ENCODE results near the gene LHFPL3. TPM values are rescaled to one million over a fixed set of nuclear protein-coding genes. Genes with fewer than 3 reads are reported as not detected.
"Not testable (repeated sequence)": the region's sequence is repeated elsewhere in the genome, so short reads cannot be mapped to it uniquely, and the experiment has no call there.

The LHFPL3 gene
- not detected for polyA plus RNA-seq (2012; ENCODE audit: insufficient read depth, insufficient read length)

DNA sequence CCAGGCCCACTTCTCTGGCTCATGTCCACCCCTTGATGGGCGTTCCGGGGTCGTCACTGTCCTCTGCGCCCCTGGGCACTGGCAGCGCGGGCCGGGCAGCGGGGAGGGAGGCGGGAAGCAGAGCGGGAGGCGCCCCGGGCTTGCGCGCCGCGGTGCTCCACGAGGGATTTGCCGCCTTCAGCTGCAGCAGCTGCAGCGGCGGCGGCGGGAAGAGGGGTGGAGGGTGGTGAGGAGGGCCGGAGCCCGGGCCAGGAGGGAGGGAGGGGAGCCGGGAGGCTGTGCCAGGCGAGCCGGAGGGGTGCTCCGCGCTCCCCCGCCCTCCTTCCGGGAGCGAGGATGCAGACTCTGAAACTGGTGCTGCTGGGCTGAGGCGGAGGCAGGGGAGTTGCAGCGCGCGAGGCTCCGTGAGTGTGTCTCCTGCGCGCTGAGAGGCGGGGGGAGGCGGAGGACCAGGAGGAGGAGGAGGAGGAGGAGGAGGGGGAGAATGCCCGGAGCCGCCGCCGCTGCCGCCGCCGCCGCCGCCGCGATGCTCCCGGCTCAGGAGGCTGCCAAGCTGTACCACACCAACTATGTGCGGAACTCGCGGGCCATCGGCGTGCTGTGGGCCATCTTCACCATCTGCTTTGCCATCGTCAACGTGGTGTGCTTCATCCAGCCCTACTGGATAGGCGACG lies at the start of gene LHFPL3:
LHFPL3 (plus strand) TSS at position 308 of the 674 bp plus-strand sequence.
- no peak for DNase-seq (ENCODE audit: low read depth, low spot score)
- no peak within 1 kb of the TSS for H3K4me3 ChIP-seq (ENCODE audit: low read length)

DNA sequence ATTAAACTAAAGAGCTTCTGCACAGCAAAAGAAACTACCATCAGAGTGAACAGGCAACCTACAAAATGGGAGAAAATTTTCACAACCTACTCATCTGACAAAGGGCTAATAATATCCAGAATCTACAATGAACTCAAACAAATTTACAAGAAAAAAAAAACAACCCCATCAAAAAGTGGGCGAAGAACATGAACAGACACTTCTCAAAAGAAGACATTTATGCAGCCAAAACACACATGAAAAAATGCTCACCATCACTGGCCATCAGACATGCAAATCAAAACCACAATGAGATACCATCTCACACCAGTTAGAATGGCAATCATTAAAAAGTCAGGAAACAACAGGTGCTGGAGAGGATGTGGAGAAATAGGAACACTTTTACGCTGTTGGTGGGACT lies 46.7 kb upstream of the LHFPL3 start:
- DNase-seq (ENCODE audit: low read depth, low spot score); H3K4me3 ChIP-seq (ENCODE audit: low read length): not testable (repeated sequence)

DNA sequence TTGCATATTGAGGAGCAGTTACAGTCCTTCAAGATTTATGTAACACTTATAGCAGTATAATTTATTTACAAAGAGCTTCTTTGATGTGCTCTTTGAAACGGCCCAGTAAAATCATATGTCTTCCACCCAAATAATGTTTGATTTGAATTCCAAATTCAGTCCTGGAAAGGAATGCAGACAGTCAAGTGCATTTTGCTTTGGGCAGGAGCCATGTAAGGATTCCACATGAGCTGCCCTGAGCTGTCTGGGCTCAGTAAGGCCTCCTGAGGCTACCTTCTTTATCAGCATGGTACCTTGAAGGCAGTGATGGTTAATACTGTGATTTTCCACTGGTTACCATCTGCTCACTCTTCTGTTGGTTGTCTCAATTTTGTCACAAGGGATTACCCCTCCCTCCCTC lies 41.6 kb upstream of the LHFPL3 start:
- no peak for DNase-seq (ENCODE audit: low read depth, low spot score)
- no peak overlapping the region for H3K4me3 ChIP-seq (ENCODE audit: low read length)

DNA sequence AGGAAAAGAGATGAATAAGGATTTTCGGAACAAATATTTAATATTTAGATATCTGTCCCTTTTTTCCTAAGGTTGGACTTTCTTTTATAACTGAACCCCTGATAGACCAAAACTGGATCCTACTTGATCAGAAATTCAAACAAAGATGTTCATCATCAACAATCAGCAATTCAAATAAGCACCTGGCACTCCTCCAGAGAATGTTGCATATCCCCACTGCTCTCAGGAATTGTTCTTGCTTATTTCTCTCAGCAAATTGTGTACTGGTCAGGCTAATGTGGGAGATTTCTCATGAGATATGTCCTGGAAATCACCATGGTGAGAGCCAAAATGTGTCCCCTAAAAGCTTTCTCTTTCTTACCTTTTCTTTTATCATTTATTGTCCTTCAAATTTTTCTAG lies 40.3 kb upstream of the LHFPL3 start:
- H3K4me3 ChIP-seq (ENCODE audit: low read length): no peak overlapping the region
- no peak for DNase-seq (ENCODE audit: low read depth, low spot score)

DNA sequence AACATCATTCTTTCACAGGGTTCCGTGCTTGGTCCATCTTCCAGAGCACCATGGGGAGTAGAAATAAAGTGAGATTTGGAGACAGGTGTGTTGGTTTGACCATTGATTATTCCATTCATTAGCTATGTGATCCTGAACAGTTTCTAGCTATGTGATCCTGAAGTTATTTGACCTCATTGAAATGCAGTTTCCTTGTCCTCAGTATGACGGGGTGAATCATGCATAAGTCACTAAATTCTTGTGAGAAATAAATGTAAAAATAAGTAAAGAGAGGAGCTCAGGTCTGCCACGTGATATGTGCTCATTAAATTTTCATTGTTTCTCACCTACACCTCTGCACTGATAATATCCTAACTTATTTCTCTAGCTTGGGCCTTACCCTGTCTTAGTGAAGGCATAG lies 34.1 kb upstream of the LHFPL3 start:
- no peak for DNase-seq (ENCODE audit: low read depth, low spot score)
- no peak overlapping the region for H3K4me3 ChIP-seq (ENCODE audit: low read length)

DNA sequence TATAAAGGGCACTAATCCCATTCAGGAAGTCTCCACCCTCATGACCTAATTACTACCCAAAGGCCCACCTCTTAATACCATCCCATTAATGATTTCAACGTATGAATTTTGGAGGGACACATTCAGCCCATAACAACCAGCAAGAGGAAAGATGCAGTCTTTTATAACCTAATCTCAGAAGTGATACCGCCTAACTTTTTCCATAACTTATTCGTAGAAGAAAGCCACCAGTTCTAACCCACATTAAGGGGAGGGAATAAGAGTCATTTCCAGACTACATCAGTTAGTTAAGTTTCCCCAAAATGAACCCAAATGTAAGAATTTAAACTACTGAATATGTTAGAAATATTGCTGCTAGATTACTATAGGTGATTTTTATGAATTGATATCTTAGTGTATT lies 32.1 kb upstream of the LHFPL3 start:
- no peak for DNase-seq (ENCODE audit: low read depth, low spot score)
- no peak overlapping the region for H3K4me3 ChIP-seq (ENCODE audit: low read length)

DNA sequence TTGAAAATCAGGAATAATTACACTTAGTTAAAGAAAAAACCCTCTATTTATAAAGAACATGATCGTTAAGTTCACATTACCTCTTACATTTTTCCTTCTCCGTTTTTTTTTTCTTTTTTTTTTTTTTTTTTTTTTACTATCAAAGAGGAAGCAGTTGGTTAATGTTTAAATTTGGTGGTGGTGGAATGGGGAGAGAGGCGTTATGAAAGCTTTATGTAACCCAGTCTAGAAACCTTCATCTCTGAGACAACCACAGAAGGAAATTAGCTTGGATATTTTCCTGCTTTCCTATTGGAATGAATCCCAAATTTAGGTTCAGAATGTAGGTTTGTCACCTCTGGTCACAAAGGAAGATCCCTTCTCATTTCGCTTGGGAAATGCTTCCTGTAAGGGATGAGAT lies 31.5 kb upstream of the LHFPL3 start:
- no peak overlapping the region for H3K4me3 ChIP-seq (ENCODE audit: low read length)

DNA sequence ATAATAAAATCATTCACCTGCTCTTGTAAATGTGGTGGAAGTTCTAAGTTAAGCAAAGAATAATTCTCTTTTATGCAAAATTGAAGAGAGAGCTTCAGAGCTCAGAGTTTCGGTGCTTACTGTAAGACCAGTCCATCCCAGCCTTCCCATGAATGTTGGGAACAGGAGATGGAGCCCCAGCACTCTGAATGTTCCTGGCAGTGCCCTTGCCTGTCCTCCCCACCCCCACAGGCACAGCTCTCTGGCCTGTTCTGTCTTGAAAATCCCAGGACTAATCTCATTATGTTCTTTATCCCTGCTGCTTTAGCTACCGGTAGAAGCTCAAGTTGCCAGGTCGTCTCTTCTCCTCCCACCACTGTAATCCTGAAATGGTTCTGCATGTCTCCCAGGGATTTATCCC lies 29.1 kb upstream of the LHFPL3 start:
- no peak for DNase-seq (ENCODE audit: low read depth, low spot score)
- no peak overlapping the region for H3K4me3 ChIP-seq (ENCODE audit: low read length)

More for the DNA sequence above, 31.5 kb upstream of the LHFPL3 start:
- DNase-seq (ENCODE audit: low read depth, low spot score): no peak

DNA sequence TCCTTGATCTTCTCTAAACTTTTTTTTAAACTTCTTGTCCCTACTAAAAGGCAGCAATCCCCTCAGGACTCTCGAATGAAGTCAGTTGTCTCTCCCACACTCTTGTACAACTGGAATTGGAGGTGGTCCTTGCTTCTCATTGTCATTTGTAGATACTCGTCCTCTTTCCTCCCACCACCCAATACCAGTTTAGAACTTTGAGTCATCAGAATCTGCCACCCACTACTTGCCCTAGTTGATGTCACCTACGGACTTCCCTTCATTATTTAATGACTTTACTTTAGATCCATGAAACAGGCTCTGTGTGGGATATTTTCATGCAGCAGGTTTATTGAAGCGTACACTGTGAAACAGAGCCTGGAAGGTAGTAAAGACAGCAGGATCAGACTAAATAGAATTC lies 28.6 kb upstream of the LHFPL3 start:
- no peak overlapping the region for H3K4me3 ChIP-seq (ENCODE audit: low read length)

DNA sequence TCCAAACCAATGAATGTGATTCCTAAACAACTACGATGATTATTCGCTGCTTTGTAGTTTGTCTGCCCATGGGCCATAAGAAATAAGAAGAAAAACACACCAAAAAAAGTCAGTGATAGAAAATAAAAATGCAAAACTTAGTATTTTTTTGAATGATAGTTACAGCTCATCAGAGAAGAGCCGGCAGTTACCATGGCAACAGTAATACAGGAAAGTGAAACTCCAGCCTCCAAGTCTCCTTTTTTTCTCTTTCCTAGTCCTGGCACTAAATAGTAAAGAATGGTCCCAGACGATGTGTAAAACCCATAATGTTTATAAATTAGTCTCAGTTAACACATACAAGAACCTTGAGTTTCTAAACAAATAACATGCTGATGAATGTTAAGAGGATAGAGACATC lies 21.6 kb upstream of the LHFPL3 start:
- H3K4me3 ChIP-seq (ENCODE audit: low read length): no peak overlapping the region
- no peak for DNase-seq (ENCODE audit: low read depth, low spot score)

More for the DNA sequence above, 28.6 kb upstream of the LHFPL3 start:
- no peak for DNase-seq (ENCODE audit: low read depth, low spot score)

DNA sequence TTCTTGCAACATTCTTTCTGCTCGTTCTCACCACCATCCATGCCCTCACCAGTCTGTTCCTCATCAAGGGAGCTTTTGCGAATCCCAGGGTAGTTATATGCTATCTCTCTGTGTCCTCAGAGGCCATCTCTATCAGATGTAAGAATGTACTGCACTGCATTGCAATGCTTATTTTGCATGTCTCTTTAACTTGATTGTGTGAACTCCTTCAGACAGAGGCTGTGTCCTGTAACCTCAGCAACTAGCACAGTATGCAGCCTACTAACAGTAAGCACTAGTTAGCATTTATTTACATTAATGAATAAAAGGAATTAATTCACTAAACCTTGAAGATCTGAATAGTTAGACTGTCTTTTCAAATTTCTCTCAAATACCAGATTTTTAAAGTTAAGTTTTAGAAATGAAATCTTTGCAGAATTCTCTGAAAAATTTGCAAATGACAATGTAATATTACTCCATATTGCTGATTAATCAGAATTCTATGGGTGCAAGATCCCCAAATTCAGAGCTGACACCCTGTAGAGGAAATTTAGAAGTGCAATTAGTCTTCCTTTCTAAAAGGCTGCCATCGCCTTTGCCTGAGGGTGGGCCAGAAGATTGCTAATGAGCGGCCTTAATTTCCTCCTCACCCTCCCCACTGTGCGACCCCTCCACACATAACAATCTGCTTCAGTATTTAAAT lies 10.3 kb upstream of the LHFPL3 start:
- no peak for DNase-seq (ENCODE audit: low read depth, low spot score)
- no peak overlapping the region for H3K4me3 ChIP-seq (ENCODE audit: low read length)

DNA sequence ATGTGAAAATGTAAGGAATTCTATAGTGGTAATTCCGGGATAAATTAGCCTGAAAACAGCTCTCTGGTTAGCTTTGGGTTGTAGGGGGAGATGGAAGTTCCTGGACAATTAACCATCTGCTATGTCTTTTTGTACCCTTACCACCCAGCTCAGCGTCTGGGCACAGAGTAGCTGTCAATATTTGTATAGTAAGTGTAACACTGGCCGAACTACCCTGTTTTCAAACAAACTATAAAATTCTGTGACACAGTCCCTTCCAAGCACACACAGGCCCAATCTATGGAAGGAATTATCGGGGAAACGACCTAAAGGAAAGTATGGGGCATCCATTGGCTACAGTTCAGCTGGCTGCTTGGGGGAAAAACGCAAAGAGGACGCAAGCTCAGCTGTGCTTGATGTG lies 869 bp upstream of the LHFPL3 start:
- DNase-seq (ENCODE audit: low read depth, low spot score): no peak
- H3K4me3 ChIP-seq (ENCODE audit: low read length): no peak overlapping the region

DNA sequence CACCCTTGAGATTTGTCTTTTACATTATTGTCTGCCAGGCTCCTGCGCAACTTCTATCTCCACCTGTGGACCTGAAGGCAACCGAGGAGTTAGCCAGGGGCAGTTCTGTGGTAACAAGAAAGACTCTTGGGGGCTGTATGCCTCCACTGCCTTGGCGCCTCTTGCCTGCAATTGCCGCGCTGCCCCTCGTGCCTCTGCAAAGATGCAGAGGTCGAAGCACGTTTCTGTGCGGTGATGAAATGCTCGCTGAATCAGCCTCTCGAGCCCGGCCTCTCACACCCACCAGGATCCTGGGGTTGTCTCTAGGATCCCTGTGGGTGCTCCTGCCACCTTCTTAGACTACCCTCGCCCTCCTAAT lies 486 bp upstream of the LHFPL3 start:
- no peak for DNase-seq (ENCODE audit: low read depth, low spot score)

DNA sequence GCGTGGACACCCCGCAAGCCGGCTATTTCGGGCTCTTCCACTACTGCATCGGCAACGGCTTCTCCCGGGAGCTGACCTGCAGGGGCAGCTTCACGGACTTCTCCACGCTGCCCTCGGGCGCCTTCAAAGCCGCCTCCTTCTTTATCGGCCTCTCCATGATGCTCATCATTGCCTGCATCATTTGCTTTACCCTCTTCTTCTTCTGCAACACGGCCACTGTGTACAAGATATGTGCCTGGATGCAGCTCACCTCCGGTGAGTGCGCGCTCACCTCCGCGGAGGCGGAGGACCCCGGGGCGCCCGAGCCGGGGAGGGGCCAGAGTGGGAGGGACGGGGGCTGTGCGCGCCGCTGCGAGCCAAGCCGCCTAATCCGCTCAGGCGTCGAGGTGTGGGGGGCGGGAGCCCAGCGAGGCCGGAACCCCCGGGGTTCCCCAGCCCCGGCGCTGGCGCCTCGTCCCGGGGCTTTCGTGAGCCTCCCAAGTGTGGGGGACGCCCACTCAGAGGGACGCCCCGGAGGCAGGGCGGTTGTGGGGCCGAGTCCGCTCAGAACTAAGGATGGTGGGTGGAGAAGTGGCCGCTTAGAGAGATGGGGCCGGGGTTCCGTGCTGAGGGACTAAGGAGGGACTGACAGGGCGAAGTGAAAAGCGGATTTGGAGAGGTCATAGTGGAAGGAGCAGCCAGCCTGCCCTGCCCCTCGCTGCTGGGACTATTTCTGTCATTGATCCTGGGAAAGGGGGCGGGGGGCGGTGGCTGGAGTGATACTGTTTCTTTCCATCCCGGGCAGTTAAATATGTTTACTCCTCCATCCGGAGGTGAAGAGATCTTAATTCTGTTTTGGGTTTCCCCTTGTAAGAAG lies 795 bp downstream of the LHFPL3 start:
- H3K4me3 ChIP-seq (ENCODE audit: low read length): no peak overlapping the region
- no peak for DNase-seq (ENCODE audit: low read depth, low spot score)

More for the DNA sequence above, 486 bp upstream of the LHFPL3 start:
- H3K4me3 ChIP-seq (ENCODE audit: low read length): no peak overlapping the region

DNA sequence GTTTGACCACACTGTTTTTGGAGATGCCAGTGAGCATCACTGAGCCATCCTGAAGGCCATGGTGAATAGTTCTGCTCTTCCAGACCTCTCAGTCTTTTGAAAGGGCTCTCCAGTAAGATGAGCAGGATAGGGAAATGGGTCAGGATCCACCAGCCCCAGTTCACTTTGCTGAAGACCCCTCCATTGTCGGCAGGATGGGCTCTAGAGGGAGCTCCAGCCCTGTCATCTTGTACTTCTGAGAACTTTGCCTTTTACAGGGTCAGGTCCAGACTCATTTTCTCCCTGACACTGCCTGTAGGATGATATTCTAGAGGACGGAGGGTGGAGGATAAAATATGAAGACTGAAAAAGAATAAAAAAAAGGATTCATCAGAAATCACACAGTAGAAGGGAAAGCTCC lies 13.1 kb downstream of the LHFPL3 start:
- no peak overlapping the region for H3K4me3 ChIP-seq (ENCODE audit: low read length)
- peak; percentile 1 for DNase-seq (ENCODE audit: low read depth, low spot score)

DNA sequence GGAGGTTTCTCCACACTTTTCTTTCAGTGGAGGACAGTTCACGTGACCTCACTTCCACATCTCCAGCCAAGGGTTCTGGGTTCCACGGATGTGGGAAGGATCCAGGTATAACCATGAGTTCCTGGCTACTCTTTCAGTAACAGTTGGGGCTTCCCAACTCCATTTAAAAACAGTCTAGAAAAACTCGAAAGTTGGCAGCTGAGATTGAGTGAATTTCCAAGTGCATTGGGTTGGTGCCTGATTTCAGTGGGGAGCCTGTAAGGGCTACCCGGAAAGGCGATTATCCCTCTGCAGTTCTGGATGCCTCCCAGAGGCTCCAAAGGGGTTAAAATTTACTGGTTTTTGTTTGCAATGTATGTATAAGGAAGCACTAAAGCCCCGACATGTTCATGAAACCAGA lies 24.3 kb downstream of the LHFPL3 start:
- DNase-seq (ENCODE audit: low read depth, low spot score): no peak
- no peak overlapping the region for H3K4me3 ChIP-seq (ENCODE audit: low read length)

DNA sequence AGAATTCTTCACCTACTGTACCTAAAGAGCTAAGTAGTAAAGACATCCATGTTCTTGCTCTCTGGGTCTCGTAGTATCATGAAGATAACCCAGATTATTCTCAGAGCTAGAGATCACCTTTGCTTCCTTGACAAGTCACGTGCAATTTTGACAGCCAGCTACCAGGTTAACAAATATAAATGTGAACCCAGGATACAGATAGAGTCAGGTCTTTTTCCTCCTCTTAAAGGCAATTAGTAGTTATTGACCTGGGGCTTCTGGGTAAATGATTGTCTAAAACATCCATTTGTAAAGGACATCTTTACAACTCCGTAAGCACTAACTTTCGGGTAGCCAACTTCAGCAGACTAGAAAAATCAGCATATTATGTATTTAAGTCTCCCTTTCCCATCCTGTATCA lies 28.8 kb downstream of the LHFPL3 start:
- H3K4me3 ChIP-seq (ENCODE audit: low read length): no peak overlapping the region
- no peak for DNase-seq (ENCODE audit: low read depth, low spot score)

DNA sequence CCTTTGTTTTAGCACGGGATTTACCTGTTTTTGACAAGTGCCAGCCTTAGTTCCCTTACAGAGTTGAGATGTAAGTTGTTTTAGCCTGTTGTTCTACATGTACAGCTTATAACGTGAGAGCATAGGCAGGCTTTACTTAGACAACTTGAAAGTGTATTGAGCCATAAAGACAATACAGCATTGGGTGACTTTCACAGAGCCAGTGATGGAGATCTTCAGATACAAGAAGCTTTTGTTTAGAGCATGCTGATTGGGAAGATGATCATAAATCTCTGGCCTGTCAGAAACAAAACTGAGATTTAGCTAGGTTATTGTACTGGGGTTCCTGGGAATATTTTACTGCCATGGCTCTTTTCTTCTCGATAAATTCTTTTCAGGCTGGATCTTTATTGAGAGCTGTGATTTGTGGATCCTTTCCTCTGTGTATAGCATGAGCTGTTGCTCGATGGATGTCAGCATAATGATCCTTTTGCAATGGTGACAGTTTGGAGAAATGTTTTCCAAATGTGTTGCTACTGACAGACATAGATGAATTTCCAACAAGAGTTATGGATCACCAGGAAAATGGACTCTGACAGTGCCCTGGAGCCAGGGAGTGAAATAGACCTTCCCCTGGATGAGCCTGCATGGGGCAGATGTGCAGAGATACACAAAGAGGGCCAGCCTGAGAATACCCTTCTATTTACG lies 30.2 kb downstream of the LHFPL3 start:
- no peak overlapping the region for H3K4me3 ChIP-seq (ENCODE audit: low read length)
- DNase-seq (ENCODE audit: low read depth, low spot score): no peak

DNA sequence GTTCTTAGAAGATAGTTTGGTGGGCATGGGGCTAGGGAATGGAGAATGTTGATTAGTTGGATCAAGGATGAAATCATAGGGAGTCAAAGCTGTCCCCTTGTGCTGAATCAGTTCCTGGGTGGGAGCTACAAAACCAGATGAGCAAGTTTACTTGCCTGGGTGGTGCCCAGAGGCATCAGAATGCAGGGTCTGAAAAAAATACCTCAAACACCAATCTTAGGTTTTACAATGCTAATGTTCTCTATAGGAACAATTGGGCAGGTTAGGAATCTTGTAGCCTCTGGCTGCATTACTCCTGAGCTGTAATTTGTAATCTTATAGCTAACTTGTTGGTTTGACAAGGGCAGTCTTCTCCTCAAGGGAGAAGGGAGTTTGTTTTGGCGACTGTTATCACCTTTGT lies 34.4 kb downstream of the LHFPL3 start:
- H3K4me3 ChIP-seq (ENCODE audit: low read length): no peak overlapping the region
- DNase-seq (ENCODE audit: low read depth, low spot score): no peak

DNA sequence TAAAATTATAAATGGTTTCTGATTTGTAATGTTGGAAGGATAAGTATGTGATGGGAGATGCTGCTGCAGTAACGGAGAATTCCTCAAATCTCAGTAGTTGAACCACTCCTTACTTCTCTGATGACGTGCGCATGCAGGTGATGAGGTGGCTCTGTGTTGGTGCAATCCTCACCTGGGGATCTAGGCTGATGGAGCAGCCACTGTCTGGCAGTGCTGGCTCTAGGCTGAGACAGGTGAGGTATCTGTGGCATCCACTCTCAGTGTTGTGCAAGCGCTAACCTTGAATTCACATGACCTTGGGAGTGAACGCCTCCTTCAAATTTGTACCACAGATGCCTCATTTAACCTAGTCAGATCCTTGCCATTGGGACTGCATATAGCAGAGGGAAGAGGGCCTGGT lies 35.0 kb downstream of the LHFPL3 start:
- H3K4me3 ChIP-seq (ENCODE audit: low read length): no peak overlapping the region
- DNase-seq (ENCODE audit: low read depth, low spot score): no peak
